KG1 (cell line): ENCODE results near the gene MAGEH1.
"Not testable (repeated sequence)": the region's sequence is repeated elsewhere in the genome, so short reads cannot be mapped to it uniquely, and the experiment has no call there.

Experiments used
- DNase-seq: peaks from one replicate; lab custom pipeline; 2025; lab: John Stamatoyannopoulos, UW

The MAGEH1 gene, protein sequence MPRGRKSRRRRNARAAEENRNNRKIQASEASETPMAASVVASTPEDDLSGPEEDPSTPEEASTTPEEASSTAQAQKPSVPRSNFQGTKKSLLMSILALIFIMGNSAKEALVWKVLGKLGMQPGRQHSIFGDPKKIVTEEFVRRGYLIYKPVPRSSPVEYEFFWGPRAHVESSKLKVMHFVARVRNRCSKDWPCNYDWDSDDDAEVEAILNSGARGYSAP

DNA sequence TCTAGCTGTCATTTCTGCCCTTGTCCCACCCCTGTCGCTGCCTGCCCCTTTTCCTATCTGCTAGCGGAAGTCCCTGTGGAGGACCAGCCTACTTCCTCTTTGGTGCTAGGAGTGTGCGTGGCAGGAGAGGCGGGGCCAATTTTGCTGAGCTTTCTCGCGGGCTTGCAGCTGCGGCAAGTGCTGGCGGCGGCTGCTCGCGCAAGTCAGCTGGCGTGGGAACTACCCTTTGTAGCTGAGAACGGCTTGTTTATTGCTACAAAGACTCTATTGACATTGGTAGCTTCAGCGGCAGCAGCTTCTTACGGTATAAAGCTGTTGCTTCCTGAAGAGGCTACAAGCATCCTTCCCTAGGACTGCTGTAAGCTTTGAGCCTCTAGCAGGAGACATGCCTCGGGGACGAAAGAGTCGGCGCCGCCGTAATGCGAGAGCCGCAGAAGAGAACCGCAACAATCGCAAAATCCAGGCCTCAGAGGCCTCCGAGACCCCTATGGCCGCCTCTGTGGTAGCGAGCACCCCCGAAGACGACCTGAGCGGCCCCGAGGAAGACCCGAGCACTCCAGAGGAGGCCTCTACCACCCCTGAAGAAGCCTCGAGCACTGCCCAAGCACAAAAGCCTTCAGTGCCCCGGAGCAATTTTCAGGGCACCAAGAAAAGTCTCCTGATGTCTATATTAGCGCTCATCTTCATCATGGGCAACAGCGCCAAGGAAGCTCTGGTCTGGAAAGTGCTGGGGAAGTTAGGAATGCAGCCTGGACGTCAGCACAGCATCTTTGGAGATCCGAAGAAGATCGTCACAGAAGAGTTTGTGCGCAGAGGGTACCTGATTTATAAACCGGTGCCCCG, at the start of gene MAGEH1:
TSS of gene MAGEH1 (plus strand) at position 138 of the 843 bp plus-strand sequence. CDS start at position 386, 248 bp downstream.
- DNase-seq, result peak; percentile 49

DNA sequence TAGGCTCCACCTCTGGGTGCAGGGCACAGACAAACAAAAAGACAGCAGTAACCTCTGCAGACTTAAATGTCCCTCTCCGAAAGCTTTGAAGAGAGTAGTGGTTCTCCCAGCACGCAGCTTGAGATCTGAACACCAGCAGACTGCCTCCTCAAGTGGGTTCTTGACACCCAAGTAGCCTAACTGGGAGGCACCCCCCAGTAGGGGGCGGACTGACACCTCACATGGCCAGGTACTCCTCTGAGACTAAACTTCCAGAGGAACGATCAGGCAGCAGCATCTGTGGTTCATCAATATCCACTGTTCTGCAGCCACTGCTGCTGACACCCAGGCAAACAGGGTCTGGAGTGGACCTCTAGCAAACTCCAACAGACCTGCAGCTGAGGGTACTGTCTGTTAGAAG, 24.8 kb upstream of the MAGEH1 start:
- DNase-seq, result not testable (repeated sequence)

DNA sequence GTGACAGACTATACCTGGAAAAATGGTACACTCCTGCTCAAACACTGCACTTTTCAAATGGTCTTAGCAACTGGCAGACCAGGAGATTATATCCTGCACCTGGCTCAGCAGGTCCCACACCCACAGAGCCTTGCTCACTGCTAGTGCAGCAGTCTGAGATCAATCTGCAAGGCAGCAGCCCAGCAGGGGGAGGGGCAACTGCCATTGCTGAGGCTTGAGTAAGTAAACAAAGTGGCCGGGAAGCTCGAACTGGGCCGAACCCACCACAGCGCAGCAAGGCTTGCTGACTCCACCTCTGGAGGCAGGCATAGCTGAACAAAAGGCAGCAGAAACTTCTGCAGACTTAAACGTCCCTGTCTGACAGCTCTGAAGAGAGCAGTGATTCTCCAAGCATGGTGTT, 8.5 kb upstream of the MAGEH1 start:
- DNase-seq, result not testable (repeated sequence)

DNA sequence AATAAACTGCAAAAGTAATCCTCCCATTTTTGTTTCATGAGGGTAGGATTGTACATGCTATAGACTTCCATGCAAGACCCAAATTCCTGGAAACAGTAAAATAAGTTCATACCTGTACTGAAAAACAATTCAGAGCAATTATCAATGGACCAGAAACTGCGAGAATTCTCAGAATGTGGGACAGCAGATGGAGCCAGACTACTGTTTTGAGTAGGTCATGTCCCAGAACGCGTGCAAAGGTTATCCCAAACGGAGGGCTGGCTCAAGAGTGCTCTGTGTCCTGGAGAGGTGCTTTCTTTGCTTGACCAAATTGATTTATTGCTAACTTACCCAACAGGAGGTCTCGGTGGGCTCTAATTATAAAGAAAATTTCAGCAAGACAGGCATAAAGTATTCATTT, 1.7 kb upstream of the MAGEH1 start:
- no peak for DNase-seq

DNA sequence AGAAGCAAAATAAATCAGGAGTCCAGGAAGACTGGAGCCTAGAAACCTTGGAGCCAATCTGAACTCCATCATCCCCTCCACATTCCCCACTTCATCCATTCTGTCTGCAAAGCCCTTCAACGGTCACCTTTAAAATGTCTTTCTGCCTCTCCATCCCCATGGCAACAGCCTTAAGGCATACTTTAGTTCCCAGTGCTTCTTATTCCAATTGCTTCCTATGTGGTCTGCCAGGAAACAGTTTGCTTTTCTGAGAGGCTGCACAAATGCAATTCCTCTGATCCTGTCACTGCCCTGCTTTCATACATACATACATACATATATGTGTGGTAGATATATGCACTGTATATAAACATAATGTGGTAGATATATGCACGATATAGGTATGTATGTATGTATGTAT, 786 bp upstream of the MAGEH1 start:
- DNase-seq, result no peak

DNA sequence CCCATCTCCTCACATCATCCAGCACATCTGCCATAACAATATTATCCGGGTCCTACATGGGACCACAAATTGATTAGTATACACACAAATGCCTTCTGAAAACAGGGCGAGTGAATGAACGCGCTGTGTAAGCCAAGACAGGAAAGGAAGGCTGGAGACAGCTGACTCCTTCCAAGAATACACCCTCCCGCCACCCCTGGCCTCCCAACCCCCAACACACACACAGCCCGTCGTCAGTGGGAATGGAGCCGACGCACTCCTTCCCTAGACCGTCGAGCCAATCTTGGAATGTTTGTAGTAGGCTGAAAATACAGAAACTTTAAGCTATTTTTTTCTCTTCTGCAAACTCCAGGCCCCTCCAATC, 319 bp upstream of the MAGEH1 start:
- DNase-seq, result no peak

DNA sequence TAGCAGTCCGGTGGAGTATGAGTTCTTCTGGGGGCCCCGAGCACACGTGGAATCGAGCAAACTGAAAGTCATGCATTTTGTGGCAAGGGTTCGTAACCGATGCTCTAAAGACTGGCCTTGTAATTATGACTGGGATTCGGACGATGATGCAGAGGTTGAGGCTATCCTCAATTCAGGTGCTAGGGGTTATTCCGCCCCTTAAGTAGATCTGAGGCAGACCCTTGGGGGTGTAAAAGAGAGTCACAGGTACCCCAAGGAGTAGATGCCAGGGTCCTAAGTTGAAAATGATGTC, 852 bp downstream of the MAGEH1 start:
- no peak for DNase-seq

DNA sequence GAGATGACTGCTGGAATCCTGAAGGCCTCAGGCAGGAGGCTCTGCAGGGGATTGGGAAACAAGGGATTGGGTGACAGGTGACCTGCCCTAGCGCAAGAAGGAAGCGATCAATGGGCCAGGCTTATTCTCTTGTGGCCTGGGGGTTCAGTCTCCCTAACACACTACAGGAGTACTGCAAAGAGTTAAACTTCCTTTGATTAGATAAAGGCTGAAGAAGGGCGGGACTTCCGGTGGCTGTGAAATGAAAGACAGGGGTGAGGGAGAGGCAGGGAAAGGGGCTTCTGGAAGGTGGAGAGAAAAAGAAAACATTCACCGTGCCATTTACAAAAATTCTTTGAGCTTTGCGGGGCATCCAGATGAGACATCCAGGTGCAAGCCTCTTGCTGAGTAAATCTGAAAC, 3.8 kb downstream of the MAGEH1 start:
- not testable (repeated sequence) for DNase-seq

DNA sequence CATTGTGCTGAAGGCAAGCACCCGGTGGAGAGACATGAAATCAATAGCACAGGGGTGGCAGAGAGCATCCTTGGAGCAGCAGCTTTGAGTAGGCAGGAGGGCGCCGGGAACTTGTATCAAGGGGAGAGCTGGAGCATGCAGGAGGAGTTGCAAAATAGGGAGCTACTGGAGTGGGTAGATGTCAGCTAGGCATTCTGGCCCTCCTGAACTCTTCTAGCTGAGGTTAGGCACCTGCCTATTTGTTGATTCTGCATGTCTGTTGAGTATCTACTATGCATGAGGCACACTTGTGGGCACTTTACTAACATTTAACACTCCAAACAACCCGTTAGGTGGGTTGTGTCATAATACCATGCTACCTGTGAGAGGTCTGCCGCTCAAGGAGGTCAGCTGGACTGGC, 7.5 kb downstream of the MAGEH1 start:
- not testable (repeated sequence) for DNase-seq

DNA sequence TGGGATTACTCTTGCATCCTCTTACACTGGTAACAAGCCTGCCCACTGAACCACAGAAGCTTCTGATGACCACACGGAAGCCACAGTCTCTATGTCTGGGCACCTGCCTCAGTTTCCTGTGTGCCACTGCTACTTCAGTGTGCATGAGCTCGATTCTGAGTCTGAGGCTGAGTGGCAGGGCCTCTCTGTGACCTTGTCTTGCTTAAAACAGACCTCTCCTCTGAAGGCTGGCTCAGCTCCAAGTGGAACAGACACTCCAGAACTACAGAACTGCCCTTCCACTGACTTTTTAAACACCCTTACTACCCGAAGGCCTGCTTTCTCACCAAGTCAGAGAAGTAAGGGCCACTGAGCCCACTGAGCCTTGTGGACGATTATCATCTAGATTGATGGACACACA, 8.0 kb downstream of the MAGEH1 start:
- not testable (repeated sequence) for DNase-seq

DNA sequence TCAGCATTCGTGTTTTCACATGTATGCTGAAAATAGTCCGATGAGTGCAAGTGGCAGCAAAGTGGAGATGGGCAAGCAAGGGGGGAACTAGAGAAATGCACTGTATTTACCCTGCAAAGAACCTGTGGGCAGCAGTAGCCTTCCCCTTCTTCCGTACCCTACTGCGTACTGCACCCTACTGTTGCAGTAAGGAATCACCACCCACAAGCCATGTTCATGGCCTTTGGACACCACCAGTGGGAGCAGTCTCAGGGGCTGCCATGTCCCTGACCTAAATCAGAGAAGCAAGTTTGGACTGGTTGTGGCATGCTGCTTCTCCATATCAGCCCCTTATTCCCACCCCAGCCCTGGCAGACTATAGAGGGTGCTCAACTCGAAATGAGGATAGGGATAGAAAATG, 12.1 kb downstream of the MAGEH1 start:
- DNase-seq, result not testable (repeated sequence)

DNA sequence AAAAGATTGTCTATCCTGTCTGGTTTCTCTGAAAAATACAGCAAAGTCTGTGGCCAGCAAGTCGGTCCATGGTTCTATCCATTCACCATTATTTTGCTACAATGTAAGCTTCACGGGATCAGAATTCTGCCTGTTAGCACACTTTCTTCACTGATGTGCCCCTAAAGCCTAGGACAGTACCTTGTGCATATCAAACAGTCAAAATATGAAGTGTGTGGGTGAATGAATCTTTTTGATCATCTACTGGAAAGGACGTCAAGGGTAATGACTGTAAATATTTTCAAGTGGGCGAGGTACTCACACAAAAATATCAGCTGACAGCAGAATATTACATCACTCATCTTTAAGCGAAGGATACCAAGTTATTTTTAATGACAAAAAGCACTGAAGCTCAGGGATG, 13.2 kb downstream of the MAGEH1 start:
- DNase-seq, result not testable (repeated sequence)

DNA sequence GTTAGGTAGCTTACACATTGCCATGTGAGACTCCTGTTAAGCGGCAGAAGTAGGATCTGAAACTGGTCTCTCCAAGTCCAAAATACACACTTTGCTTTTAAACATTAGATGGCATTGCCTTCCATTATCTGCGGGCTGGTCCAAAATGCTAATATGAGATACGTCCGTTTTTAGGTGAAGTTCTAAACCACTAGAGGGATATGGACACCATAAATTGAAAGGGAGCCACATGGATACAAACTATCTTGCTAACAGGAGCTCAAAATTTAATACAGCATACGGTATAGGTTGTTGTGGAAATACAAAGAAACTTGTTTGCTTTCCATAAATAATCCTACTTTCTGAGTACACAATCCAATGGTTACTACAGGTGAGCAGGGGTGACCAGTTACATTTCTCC, 13.9 kb downstream of the MAGEH1 start:
- DNase-seq, result not testable (repeated sequence)

DNA sequence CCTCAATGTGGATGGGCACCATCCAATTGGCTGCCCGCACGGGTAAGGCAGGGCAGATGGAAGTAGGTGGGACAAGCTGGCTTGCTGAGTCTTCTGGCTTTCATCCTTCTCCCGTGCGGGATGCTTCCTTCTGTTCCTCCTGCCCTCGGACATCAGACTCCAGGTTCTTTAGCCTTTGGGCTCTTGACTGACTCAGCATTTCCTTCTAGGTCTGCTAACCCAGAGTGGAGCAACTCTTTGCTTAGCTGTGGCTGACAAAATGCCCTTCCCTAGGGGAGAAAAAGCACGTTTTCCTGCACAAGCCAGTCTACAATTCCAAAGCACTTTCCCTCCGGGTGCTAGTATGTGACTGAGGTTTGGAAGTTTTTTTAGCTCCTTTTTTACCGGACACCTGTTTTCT, 28.0 kb downstream of the MAGEH1 start:
- DNase-seq, result not testable (repeated sequence)

DNA sequence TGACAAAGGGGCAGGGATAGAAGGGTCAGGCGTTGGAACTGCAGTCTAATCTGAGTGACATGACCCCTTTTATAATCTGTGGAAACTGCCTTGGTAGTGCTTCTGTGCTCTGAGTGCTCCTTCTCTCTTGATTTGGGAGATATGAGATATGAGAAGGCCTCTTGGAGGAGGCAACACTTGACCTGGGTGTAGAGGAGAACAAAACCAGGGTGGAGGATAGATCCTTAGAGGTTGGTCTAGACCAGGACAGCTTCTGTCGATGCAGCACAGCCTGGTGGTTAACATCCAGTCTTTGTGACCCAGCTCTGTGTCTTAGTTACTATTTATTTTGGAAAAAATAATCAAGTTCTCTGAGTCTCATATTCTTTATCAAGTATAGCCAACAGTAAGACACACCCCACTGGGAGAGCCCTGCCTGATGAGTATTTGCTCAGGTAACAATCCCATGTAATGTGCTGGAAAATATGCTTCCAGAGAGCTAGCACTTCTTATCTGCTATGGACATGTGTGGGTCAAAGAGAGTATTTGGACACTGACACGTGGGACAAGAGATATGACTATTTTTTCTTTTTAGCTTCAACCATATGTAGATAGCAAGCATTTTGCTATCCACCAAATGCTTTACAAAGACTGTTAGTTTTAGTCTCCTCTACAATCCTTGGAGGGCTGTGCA, 28.6 kb downstream of the MAGEH1 start:
- DNase-seq, result no peak

DNA sequence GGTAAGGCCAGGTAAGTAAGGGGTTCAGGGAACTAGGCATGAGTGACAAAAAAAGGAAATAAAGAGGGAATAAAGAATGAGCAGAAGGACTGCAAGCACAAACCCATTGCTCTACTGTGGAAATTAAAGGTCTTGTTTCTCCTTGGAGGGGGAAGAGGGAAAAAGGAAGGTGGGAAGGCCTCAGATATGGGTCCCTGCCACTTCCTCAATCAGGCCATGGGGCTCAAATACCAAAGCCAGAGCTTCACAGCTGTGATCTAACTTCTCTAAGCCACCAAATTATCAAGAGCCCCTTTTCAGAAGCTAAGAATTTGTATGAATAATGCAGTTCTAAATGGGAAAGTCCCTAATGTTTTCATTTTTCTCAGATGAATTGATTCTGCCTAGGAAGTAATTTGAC, 33.0 kb downstream of the MAGEH1 start:
- DNase-seq, result no peak

DNA sequence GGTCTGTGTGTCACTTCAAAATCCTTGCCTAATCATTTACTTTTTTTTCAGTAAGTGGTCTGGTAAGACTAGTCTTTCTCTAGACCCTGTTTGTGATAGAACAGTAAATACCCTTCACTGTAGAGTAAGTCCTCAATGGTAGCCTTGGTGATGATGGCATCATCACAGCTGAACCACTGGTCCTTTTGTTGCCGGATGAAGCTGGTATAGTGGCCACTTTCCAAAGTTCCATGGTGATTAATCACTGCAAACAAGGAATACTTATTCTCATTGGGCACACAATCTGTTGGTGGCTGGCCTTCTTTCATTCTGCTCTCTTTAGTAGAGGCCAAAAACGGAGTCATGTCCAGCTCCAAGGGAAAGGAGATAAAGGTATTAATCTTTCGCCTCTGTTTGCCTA, 34.8 kb downstream of the MAGEH1 start:
- no peak for DNase-seq

DNA sequence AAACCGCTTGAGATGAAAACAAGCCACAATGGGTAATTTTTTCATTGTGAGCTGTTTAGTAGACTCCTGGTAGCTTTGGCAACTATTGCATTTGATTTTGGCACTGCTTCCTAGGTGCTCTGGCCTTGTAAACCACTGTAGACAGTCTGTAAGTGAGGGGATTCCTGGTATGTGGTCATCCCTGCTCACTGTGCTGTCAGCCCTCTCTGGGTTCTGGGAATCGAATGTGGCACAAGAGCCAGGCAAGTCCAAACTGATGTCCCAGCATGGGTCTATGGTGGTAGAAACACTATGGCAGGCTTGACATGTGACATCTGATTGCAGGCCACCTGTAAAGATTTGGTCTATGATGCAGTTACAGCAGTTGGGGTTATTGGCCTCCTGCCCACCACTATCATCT, 35.2 kb downstream of the MAGEH1 start:
- DNase-seq, result no peak

DNA sequence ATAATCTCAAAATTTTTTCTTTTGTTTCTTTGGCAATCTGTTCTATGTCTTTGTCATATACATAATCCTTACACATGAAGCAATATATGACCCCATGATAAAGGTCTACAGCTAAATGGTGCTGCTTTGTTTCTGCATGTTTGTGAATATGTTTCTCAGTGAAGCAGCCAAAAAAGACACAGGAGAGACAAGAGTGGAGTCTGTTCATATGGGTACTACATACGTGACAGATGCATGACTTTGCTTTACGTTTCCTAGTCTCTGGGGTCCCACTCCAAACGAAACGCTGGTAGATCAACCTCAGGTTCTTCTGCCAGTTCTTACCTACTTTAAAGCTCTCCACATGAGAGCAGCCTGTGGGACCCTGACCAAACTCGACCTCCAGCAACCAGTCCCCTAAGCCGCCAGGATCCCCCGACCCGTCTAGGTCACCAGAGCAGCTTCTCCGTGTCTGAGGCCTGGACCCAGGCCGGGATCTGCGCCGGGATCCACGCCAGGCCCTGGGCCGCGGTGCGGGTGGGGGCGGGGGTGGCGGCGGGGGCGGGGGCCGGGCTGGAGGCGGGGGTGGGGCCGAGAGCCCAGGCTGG, 36.2 kb downstream of the MAGEH1 start:
- DNase-seq, result no peak

DNA sequence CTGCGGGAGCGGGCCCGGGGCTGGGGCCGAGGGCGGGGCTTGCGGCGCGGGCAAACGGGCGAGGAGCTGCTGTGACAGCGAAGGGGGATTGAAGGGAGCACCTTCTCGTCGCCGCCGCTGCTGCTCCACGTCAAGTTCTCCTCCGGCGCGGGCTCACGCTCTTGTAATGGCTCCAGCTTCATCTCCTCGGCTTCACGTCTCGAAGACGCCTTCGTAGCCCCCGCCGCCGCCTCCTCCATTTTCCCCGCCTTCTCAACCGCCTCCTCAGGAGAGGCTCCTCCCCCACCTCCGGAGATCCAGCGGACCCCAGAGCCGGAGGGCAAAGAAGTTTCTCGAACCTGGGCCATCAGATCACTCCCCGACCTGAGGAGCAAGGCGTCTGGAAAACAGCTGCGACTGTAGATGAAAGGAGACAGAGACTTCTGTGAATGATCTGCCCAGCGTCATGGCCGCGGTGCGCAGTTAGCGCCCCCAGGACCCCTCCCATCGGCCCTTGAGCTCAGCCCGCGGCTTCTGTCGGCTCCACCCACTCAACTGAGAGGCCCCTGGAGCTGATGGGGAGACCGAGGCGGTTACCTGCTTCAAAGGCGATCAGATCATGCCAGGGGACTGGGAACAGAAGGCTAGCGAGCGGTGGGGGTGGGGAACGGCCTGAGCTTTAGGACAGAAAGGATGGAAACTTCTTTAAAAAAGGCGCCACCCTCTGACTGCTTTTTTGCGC, 36.8 kb downstream of the MAGEH1 start:
- DNase-seq, result no peak

DNA sequence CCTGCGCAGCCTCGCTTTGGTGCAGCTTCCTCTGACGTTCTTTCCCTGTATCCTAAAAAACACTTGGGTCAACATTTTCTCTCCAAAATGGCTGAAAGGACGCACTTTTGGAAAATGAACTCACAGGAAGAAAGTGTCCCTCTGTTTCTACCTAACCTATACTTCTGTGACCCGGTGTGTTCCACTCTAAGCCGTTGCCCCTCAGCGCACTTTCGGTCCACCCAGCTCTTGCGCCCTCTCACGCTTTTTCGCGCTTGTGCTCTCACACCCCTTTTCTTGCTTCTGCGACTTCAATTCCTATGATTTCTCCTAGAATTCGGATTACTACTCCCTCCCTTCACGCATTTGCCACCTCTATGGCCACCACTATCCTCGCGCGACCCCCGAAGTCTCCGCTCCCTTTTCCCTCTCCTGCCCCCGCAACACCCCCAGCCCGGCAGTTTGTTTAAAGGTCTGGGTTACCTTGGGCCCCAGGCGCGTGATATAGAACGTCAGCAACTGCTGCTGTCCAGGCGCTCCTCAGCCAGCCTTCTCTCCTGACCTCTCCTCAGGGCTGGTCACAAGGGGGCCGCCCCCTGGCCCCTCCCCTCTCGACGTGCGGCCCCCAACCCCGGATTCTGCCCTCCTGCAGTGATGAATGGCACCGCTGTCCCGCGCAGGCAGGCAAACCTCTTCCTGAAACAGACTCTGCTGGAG, 37.5 kb downstream of the MAGEH1 start, which contains the start of gene USP51:
TSS of gene USP51 (minus strand) at position 535 of the 696 bp plus-strand sequence. CDS start 909 bp downstream, outside the sequence.
- peak; percentile 41 for DNase-seq
